ENCODE measurements around the gene GJC2.

Gene GJC2

GRCh38 chr1:228162286-228163006 lies 12.7 kb downstream of the GJC2 start:
- H3K4me2 ChIP-seq (ENCODE audit: low read depth, low read length): no peak overlapping the region
- H3K9me2 ChIP-seq (replicated peaks; ENCODE audit: insufficient read depth, low read length): no peaks in the 10 kb centered on the region
- H3K9me3 ChIP-seq (replicated peaks; ENCODE audit: insufficient read depth, low read length): no peaks in the 10 kb centered on the region
- H3K27me3 ChIP-seq (replicated peaks; ENCODE audit: insufficient read depth, low read length): no peaks in the 10 kb centered on the region; the same call in 1 of the 2 replicates
- H3K4me3 ChIP-seq (ENCODE audit: low read length): no peak overlapping the region
- no peak for TF ChIP-seq CTCF (IDR thresholded peaks at IDR 0.05; ENCODE audit: low read length)
- TF ChIP-seq EZH2phosphoT487 (IDR thresholded peaks at IDR 0.05; ENCODE audit: low read length): no peak
- TF ChIP-seq EZH2 (optimal IDR thresholded peaks at IDR 0.05; ENCODE audit: low read depth, low read length): no peak
- no peak overlapping the region for H3K9ac ChIP-seq (ENCODE audit: low read length)
- no peak for DNase-seq
- H3K36me3 ChIP-seq (replicated peaks; ENCODE audit: insufficient read depth, low read length): no peaks in the 10 kb centered on the region
- no peaks in the 10 kb centered on the region for H3F3A ChIP-seq (ENCODE audit: insufficient read depth, low read length)
- no peak overlapping the region for H2AFZ ChIP-seq (ENCODE audit: low read length)
- H3K27ac ChIP-seq (ENCODE audit: low read length): no peak overlapping the region
- peaks cover 12% of the 10 kb centered on the region for H3K79me2 ChIP-seq (ENCODE audit: low read length)
- H4K20me1 ChIP-seq (ENCODE audit: insufficient read depth, low read length): no peaks in the 10 kb centered on the region
- peaks cover 5% of the 10 kb centered on the region for H3K4me1 ChIP-seq (ENCODE audit: low read length)

DNA sequence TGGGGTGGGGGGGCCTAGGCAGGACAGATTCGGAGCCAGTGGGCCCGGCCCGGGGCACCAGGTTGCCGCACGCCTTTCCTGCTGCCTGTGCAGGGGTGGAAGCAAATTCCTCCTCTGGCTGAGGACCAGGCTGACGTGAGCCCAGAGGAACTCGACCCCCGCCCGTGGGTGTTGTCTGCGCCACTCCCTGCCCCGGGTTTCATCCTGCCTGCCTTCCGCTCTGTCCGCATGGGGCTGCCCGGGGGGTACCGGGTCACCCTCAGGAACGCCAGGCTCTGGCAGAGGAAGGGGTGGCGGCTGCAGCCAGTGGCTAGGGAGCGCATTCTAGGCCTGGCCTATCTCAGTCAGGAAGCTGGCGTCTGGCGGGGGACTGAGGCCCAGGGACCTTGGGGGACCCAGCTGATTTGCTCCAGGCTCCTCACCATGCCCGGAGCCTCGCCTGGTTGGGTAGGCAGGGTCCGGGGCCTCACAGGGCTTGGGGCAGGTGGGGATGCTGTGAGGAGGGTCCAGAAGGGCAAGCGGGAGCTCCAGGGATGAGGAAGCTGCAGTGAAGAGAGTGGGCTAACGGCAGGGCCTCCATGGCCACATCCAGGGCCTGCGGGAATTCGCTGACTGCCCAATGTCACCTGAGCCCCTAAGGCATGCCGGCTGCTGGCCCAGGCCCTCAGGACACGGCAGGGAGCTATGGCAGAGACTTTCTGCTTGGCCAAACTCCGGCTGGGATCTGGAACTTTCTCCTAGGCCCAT lies 13.4 kb downstream of the GJC2 start:
- Histone ChIP-seq H3K4me1 (ENCODE audit: low read length) (peaks cover 5% of the 10 kb centered on the region), H3K79me2 (ENCODE audit: low read length) (peaks cover 19% of the 10 kb centered on the region), H4K20me1 (ENCODE audit: insufficient read depth, low read length) (no peaks in the 10 kb centered on the region), H3K9ac (ENCODE audit: low read length) (no peak overlapping the region), H3K27ac (ENCODE audit: low read length) (no peak overlapping the region), H3K9me3 (replicated peaks; ENCODE audit: insufficient read depth, low read length) (no peaks in the 10 kb centered on the region), H3K36me3 (replicated peaks; ENCODE audit: insufficient read depth, low read length) (no peaks in the 10 kb centered on the region), H2AFZ (ENCODE audit: low read length) (no peak overlapping the region), H3K9me2 (replicated peaks; ENCODE audit: insufficient read depth, low read length) (no peaks in the 10 kb centered on the region), H3K4me3 (ENCODE audit: low read length) (no peak overlapping the region), H3K27me3 (replicated peaks; ENCODE audit: insufficient read depth, low read length) (no peaks in the 10 kb centered on the region; the same call in 1 of the 2 replicates), H3K4me2 (ENCODE audit: low read depth, low read length) (no peak overlapping the region), H3F3A (ENCODE audit: insufficient read depth, low read length) (no peaks in the 10 kb centered on the region)
- TF ChIP-seq CTCF (IDR thresholded peaks at IDR 0.05; ENCODE audit: low read length): no peak
- TF ChIP-seq EZH2 (optimal IDR thresholded peaks at IDR 0.05; ENCODE audit: low read depth, low read length): no peak
- TF ChIP-seq EZH2phosphoT487 (IDR thresholded peaks at IDR 0.05; ENCODE audit: low read length): no peak
- DNase-seq: no peak

GRCh38 chr1:228163776-228164519 lies 14.2 kb downstream of the GJC2 start:
- peaks cover 5% of the 10 kb centered on the region for H3K4me1 ChIP-seq (ENCODE audit: low read length)
- H3K9ac ChIP-seq (ENCODE audit: low read length): no peak overlapping the region
- no peaks in the 10 kb centered on the region for H3F3A ChIP-seq (ENCODE audit: insufficient read depth, low read length)
- no peak overlapping the region for H3K4me3 ChIP-seq (ENCODE audit: low read length)
- no peaks in the 10 kb centered on the region for H4K20me1 ChIP-seq (ENCODE audit: insufficient read depth, low read length)
- no peaks in the 10 kb centered on the region for H3K9me3 ChIP-seq (replicated peaks; ENCODE audit: insufficient read depth, low read length)
- no peak for DNase-seq
- H3K36me3 ChIP-seq (replicated peaks; ENCODE audit: insufficient read depth, low read length): no peaks in the 10 kb centered on the region
- no peak overlapping the region for H2AFZ ChIP-seq (ENCODE audit: low read length)
- no peak overlapping the region for H3K4me2 ChIP-seq (ENCODE audit: low read depth, low read length)
- no peaks in the 10 kb centered on the region; the same call in 1 of the 2 replicates for H3K27me3 ChIP-seq (replicated peaks; ENCODE audit: insufficient read depth, low read length)
- no peak for TF ChIP-seq CTCF (IDR thresholded peaks at IDR 0.05; ENCODE audit: low read length)
- no peak for TF ChIP-seq EZH2phosphoT487 (IDR thresholded peaks at IDR 0.05; ENCODE audit: low read length)
- no peak for TF ChIP-seq EZH2 (optimal IDR thresholded peaks at IDR 0.05; ENCODE audit: low read depth, low read length)
- peaks cover 27% of the 10 kb centered on the region for H3K79me2 ChIP-seq (ENCODE audit: low read length)
- H3K9me2 ChIP-seq (replicated peaks; ENCODE audit: insufficient read depth, low read length): no peaks in the 10 kb centered on the region
- H3K27ac ChIP-seq (ENCODE audit: low read length): no peak overlapping the region
